ENCODE data around the gene JMJD6. TPM values are rescaled to one million over a fixed set of nuclear protein-coding genes. Genes with fewer than 3 reads are reported as not detected.

JMJD6 gene
- total RNA-seq, 1 experiment from 2014 or later, result 47.6 TPM

DNA sequence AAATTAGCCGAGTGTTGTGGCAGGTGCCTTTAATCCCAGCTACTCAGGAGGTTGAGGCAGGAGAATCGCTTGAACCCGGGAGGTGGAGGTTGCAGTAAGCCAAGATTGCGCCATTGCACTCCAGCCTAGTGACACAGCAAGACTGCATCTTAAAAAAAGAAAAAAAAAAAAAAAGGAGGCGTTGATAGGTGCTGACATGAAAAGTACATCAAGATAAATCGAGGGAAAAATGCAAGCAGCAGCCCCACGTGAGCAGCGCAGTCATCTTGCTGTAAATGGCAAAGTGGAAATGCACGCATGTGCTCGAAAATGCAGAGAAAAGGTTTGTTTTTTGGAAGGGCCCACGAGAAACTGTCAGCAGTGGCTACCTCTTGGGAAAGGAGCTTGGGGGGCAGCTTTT lies 36.5 kb downstream of the JMJD6 start:
- Histone ChIP-seq H3K79me2 (ENCODE audit: insufficient read depth, low read length) (no peaks in the 10 kb centered on the region), H3K9me2 (ENCODE audit: insufficient read depth) (no peaks in the 10 kb centered on the region), H3K4me1 (ENCODE audit: control insufficient read depth in 1 of 2, insufficient read depth in 2 of 2, low read length in 2 of 2) (peaks cover 22 to 24% of the 10 kb centered on the region in 2 experiments), H3K27ac (ENCODE audit: low read depth, low read length) (no peak overlapping the region), H3K9me3 (ENCODE audit: control insufficient read depth in 1 of 2, insufficient read depth in 1 of 2, low read depth in 1 of 2, low read length in 2 of 2) (no peaks in the 10 kb centered on the region), H3K4me2 (ENCODE audit: low read length) (no peak overlapping the region), H3K27me3 (ENCODE audit: insufficient read depth, low read length) (no peaks in the 10 kb centered on the region), H3K9ac (ENCODE audit: low read length) (no peak overlapping the region), H3K4me3 (replicated peaks in 1 of 2; ENCODE audit: low read depth in 1 of 2, low read length in 2 of 2) (no peak overlapping the region), H4K20me1 (ENCODE audit: insufficient read depth) (no peaks in the 10 kb centered on the region), H2AFZ (ENCODE audit: low read depth, low read length, poor library complexity, severe bottlenecking) (no peak overlapping the region), H3K36me3 (ENCODE audit: control insufficient read depth in 1 of 2, insufficient read depth in 2 of 2, low read length in 2 of 2) (no peaks in the 10 kb centered on the region)
- intact Hi-C loops (cut with micrococcal nuclease), result no loop called here
- DNase-seq (ENCODE audit: low read depth, low spot score) (no peak), ATAC-seq (no peak)
- BruUV-seq (replicated peaks), result no TSS peak
- TF ChIP-seq, protein P1, sequence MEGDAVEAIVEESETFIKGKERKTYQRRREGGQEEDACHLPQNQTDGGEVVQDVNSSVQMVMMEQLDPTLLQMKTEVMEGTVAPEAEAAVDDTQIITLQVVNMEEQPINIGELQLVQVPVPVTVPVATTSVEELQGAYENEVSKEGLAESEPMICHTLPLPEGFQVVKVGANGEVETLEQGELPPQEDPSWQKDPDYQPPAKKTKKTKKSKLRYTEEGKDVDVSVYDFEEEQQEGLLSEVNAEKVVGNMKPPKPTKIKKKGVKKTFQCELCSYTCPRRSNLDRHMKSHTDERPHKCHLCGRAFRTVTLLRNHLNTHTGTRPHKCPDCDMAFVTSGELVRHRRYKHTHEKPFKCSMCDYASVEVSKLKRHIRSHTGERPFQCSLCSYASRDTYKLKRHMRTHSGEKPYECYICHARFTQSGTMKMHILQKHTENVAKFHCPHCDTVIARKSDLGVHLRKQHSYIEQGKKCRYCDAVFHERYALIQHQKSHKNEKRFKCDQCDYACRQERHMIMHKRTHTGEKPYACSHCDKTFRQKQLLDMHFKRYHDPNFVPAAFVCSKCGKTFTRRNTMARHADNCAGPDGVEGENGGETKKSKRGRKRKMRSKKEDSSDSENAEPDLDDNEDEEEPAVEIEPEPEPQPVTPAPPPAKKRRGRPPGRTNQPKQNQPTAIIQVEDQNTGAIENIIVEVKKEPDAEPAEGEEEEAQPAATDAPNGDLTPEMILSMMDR (IDR thresholded peaks at IDR 0.05 in 2 of 3, conservative IDR thresholded peaks at IDR 0.05 in 1 of 3; ENCODE audit: borderline replicate concordance in 1 of 3, insufficient read depth in 1 of 3, low read depth in 2 of 3, low read length in 2 of 3), result no peak
- TF ChIP-seq FOSL1 (IDR thresholded peaks at IDR 0.05; ENCODE audit: low read depth), result no peak
- no peak for TF ChIP-seq ELF1 (IDR thresholded peaks at IDR 0.05; ENCODE audit: borderline replicate concordance, low read depth)
- no peak for TF ChIP-seq SP1 (IDR thresholded peaks at IDR 0.05; ENCODE audit: low read depth)
- no peak for TF ChIP-seq ZFX (IDR thresholded peaks at IDR 0.05)
- TF ChIP-seq, protein P2, sequence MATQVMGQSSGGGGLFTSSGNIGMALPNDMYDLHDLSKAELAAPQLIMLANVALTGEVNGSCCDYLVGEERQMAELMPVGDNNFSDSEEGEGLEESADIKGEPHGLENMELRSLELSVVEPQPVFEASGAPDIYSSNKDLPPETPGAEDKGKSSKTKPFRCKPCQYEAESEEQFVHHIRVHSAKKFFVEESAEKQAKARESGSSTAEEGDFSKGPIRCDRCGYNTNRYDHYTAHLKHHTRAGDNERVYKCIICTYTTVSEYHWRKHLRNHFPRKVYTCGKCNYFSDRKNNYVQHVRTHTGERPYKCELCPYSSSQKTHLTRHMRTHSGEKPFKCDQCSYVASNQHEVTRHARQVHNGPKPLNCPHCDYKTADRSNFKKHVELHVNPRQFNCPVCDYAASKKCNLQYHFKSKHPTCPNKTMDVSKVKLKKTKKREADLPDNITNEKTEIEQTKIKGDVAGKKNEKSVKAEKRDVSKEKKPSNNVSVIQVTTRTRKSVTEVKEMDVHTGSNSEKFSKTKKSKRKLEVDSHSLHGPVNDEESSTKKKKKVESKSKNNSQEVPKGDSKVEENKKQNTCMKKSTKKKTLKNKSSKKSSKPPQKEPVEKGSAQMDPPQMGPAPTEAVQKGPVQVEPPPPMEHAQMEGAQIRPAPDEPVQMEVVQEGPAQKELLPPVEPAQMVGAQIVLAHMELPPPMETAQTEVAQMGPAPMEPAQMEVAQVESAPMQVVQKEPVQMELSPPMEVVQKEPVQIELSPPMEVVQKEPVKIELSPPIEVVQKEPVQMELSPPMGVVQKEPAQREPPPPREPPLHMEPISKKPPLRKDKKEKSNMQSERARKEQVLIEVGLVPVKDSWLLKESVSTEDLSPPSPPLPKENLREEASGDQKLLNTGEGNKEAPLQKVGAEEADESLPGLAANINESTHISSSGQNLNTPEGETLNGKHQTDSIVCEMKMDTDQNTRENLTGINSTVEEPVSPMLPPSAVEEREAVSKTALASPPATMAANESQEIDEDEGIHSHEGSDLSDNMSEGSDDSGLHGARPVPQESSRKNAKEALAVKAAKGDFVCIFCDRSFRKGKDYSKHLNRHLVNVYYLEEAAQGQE (IDR thresholded peaks at IDR 0.05; ENCODE audit: low read depth), result no peak
- no peak for TF ChIP-seq POLR2AphosphoS5 (IDR thresholded peaks at IDR 0.05; ENCODE audit: low read depth, low read length)
- no peak for TF ChIP-seq EGR1 (IDR thresholded peaks at IDR 0.05; ENCODE audit: low read depth)
- TF ChIP-seq EZH2phosphoT487 (IDR thresholded peaks at IDR 0.05; ENCODE audit: borderline replicate concordance), result no peak
- no peak for TF ChIP-seq POLR2A (IDR thresholded peaks at IDR 0.05; ENCODE audit: borderline replicate concordance, extremely low read depth, insufficient read depth, insufficient read length)
- no peak for TF ChIP-seq RAD21 (IDR thresholded peaks at IDR 0.05; ENCODE audit: low read depth)
- TF ChIP-seq, protein P3, sequence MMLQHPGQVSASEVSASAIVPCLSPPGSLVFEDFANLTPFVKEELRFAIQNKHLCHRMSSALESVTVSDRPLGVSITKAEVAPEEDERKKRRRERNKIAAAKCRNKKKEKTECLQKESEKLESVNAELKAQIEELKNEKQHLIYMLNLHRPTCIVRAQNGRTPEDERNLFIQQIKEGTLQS (IDR thresholded peaks at IDR 0.05), result no peak
- TF ChIP-seq, protein P4, sequence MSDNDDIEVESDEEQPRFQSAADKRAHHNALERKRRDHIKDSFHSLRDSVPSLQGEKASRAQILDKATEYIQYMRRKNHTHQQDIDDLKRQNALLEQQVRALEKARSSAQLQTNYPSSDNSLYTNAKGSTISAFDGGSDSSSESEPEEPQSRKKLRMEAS (IDR thresholded peaks at IDR 0.05), result no peak
- ChIA-PET CTCF (interaction anchor here (2.0 kb wide), 1 partner anchor 9 kb away, joined by 10 read pairs; no protein-coding TSS in a partner anchor), RAD21 (ENCODE audit: low non-redundant PET in 1 of 2, low total read pairs in 2 of 2, uncharacterized antibody in 2 of 2, unreplicated experiment in 2 of 2) (no interaction called here), POLR2A (interaction anchor here (1.2 kb wide), 1 partner anchor 18 kb away, joined by 4 read pairs; no protein-coding TSS in a partner anchor)
